ENCODE measurements around the gene CDK14. TPM values are rescaled to one million over a fixed set of nuclear protein-coding genes. Genes with fewer than 3 reads are reported as not detected.

The CDK14 gene
- total RNA-seq, 2 donors from 2014 or later: 10.8 to 14.6 TPM

DNA sequence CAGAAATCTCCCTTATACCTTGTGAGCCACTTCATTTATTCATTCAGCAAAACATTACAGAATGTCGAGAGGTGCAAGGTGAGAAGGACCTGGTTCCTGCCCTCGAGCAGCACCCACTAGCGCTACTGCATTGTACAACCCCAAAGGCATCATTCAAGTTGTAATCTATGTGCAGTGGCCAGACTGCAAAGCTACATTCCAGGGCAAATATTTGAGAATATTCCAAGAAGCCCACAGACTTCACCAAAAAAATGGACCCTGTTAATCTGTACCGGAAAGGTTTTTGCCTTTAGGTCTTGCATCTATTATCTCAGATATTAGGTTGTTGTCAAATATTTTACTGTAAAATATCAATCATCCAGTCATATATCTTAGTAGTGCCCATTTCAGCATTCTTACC is 372.8 kb downstream of the CDK14 start:
- TF ChIP-seq, protein P1, sequence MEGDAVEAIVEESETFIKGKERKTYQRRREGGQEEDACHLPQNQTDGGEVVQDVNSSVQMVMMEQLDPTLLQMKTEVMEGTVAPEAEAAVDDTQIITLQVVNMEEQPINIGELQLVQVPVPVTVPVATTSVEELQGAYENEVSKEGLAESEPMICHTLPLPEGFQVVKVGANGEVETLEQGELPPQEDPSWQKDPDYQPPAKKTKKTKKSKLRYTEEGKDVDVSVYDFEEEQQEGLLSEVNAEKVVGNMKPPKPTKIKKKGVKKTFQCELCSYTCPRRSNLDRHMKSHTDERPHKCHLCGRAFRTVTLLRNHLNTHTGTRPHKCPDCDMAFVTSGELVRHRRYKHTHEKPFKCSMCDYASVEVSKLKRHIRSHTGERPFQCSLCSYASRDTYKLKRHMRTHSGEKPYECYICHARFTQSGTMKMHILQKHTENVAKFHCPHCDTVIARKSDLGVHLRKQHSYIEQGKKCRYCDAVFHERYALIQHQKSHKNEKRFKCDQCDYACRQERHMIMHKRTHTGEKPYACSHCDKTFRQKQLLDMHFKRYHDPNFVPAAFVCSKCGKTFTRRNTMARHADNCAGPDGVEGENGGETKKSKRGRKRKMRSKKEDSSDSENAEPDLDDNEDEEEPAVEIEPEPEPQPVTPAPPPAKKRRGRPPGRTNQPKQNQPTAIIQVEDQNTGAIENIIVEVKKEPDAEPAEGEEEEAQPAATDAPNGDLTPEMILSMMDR (IDR thresholded peaks at IDR 0.05): no peak
- ATAC-seq (ENCODE audit: insufficient number of reproducible peaks, low FRiP score, low read depth) (no peak), DNase-seq (ENCODE audit: low spot score) (no peak)
- Histone ChIP-seq H3K4me1 (ENCODE audit: control insufficient read depth in 1 of 2, low read depth in 2 of 2) (no peaks in the 10 kb centered on the region), H3K27me3 (replicated peaks; ENCODE audit: insufficient read depth) (no peaks in the 10 kb centered on the region), H3K27ac (no peak overlapping the region), H3K36me3 (no peaks in the 10 kb centered on the region), H3K9me3 (no peaks in the 10 kb centered on the region), H3K4me3 (no peak overlapping the region)

DNA sequence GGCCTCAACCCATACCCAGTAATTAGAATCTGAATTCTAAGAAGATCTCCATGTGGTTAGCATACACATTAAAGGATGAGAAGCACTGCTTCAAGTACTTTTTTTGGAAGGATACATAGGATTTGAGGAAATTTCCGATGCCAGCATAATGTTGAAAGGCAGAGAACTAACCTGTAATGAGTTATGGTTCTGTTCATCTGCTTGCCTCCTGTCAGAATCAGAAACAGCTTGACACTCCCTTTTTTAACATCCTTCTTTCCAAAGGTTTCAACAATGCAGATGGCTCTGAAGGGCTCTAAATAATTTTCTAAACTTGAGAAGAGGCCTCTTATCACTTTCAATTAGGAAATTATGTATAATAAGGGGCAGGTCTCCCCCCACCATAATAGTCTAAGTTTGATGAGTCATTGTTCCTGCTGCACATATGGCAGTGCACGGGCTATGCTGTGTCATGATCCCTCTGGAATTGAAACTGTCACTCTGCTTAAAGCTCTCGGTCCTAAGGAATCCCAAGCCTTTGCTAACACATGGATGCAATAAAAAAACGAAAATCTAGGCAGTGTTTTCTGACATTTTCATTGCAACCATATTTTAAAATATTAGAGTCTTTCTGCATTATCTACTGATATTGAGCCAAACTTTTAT is 376.9 kb downstream of the CDK14 start:
- no peak for ATAC-seq (ENCODE audit: insufficient number of reproducible peaks, low FRiP score, low read depth)
- H3K36me3 ChIP-seq: no peaks in the 10 kb centered on the region
- H3K9me3 ChIP-seq: no peaks in the 10 kb centered on the region
- H3K4me3 ChIP-seq: no peak overlapping the region
- no peaks in the 10 kb centered on the region for H3K4me1 ChIP-seq (ENCODE audit: control insufficient read depth in 1 of 2, low read depth in 2 of 2)
- H3K27ac ChIP-seq: no peak overlapping the region
- TF ChIP-seq, protein P1 (IDR thresholded peaks at IDR 0.05): no peak
- H3K27me3 ChIP-seq (replicated peaks; ENCODE audit: insufficient read depth): no peaks in the 10 kb centered on the region
- DNase-seq (ENCODE audit: low spot score): no peak

DNA sequence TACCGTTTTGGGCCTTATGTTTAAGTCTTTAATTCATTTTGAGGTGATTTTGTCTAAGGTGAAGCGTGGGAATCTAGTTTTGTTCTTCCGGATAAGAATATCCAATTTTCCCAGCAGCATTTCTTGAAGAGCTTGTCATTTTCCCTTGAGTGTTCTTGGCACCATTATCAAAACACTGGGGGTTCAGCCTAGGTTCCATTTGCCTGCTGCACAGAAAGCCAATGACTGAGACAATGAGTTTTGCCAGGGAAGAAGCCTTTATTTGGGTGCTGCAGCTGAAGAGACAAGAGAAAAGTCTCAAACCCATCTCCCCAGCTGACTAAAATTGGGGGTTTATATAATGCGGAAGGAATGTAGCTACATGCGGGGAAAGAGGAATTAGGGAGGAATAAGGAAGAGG is 380.9 kb downstream of the CDK14 start:
- no peak overlapping the region for H3K27ac ChIP-seq
- H3K27me3 ChIP-seq (replicated peaks; ENCODE audit: insufficient read depth): no peaks in the 10 kb centered on the region
- no peaks in the 10 kb centered on the region for H3K4me1 ChIP-seq (ENCODE audit: control insufficient read depth in 1 of 2, low read depth in 2 of 2)
- no peak overlapping the region for H3K4me3 ChIP-seq
- ATAC-seq (ENCODE audit: insufficient number of reproducible peaks, low FRiP score, low read depth): no peak
- DNase-seq (ENCODE audit: low spot score): no peak
- no peaks in the 10 kb centered on the region for H3K36me3 ChIP-seq
- H3K9me3 ChIP-seq: no peaks in the 10 kb centered on the region
- TF ChIP-seq, protein P1 (IDR thresholded peaks at IDR 0.05): no peak

DNA sequence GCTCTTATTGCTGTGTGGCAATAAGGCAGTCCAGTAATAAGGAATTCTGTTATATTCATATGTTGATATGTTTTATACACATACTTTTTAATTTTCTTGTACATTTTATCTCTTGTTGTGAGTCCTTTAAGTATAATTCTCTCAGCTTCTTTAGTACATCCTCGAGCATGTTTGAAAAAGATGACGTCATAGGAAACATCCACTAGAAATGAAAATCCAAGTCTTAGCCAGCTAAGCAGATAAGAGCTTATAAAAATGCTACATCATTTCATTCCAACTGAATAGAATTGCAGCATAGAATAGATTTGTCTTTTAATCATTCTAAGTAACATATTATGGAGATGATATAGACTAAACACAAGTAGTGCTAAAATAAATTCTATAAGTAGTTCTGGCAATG is 384.4 kb downstream of the CDK14 start:
- Histone ChIP-seq H3K4me3 (no peak overlapping the region), H3K27ac (no peak overlapping the region), H3K36me3 (no peaks in the 10 kb centered on the region), H3K9me3 (no peaks in the 10 kb centered on the region), H3K27me3 (replicated peaks; ENCODE audit: insufficient read depth) (no peaks in the 10 kb centered on the region), H3K4me1 (ENCODE audit: control insufficient read depth in 1 of 2, low read depth in 2 of 2) (no peaks in the 10 kb centered on the region)
- DNase-seq (ENCODE audit: low spot score) (no peak), ATAC-seq (ENCODE audit: insufficient number of reproducible peaks, low FRiP score, low read depth) (no peak)
- TF ChIP-seq, protein P1 (IDR thresholded peaks at IDR 0.05): no peak

DNA sequence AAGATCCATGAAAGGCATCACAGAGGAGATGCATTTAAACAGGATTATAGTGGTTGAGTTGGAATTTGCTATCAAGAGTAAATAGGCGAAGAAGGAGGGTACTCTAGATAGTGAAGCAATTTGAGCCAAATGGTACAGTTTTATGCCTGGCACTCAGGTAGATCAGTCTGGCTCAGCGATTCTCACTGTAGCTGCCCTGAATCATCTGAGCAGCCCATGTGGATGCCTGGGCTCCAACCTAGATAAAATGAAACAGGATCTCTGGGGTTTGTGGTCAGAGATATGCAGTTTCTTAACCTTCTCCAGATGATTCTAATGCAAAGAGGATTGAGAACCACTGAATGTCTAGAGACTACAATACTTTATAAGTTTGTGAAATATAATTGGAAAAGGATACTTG is 386.1 kb downstream of the CDK14 start:
- TF ChIP-seq, protein P1 (IDR thresholded peaks at IDR 0.05): no peak
- Histone ChIP-seq H3K27ac (no peak overlapping the region), H3K4me3 (no peak overlapping the region), H3K9me3 (no peaks in the 10 kb centered on the region), H3K36me3 (no peaks in the 10 kb centered on the region), H3K27me3 (replicated peaks; ENCODE audit: insufficient read depth) (no peaks in the 10 kb centered on the region), H3K4me1 (ENCODE audit: control insufficient read depth in 1 of 2, low read depth in 2 of 2) (no peaks in the 10 kb centered on the region)
- ATAC-seq (ENCODE audit: insufficient number of reproducible peaks, low FRiP score, low read depth) (no peak), DNase-seq (ENCODE audit: low spot score) (no peak)

All from thoracic aorta (tissue), 2 donors.